ENCODE data around the gene TANGO2.
A peak's percentile ranks its signal among the peaks of the same experiment; 100 is the strongest.

TANGO2 gene

GRCh38 chr22:20060700-20061480 is 40.0 kb downstream of the TANGO2 start:
- DNase-seq, result no peak
- no peaks in the 10 kb centered on the region for H3K27me3 Mint-ChIP-seq (ENCODE audit: low read depth, poor library complexity)
- no peak overlapping the region for H3K27ac Mint-ChIP-seq
- TF ChIP-seq, protein P1, sequence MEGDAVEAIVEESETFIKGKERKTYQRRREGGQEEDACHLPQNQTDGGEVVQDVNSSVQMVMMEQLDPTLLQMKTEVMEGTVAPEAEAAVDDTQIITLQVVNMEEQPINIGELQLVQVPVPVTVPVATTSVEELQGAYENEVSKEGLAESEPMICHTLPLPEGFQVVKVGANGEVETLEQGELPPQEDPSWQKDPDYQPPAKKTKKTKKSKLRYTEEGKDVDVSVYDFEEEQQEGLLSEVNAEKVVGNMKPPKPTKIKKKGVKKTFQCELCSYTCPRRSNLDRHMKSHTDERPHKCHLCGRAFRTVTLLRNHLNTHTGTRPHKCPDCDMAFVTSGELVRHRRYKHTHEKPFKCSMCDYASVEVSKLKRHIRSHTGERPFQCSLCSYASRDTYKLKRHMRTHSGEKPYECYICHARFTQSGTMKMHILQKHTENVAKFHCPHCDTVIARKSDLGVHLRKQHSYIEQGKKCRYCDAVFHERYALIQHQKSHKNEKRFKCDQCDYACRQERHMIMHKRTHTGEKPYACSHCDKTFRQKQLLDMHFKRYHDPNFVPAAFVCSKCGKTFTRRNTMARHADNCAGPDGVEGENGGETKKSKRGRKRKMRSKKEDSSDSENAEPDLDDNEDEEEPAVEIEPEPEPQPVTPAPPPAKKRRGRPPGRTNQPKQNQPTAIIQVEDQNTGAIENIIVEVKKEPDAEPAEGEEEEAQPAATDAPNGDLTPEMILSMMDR (IDR thresholded peaks at IDR 0.05), result no peak
- H3K4me3 Mint-ChIP-seq, result no peak overlapping the region
- no peaks in the 10 kb centered on the region for H3K36me3 Mint-ChIP-seq (ENCODE audit: low read depth)
- H3K9me3 Mint-ChIP-seq, result no peaks in the 10 kb centered on the region
- peaks cover 19% of the 10 kb centered on the region for H3K4me1 Mint-ChIP-seq

DNA sequence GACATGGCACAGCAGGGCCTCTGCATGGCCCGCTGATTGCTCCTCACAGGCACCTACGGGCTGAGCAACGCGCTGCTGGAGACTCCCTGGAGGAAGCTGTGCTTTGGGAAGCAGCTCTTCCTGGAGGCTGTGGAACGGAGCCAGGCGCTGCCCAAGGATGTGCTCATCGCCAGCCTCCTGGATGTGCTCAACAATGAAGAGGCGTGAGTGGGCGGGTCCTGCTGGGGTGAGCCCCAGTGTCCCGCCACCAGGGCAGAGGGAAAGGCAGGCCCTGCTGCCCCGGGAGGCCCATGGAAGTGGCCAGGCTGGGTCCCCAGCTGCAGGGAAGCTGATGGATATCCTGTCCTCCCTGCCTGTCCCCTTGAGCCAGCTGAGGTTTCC is 40.6 kb downstream of the TANGO2 start:
- Mint-ChIP-seq H3K36me3 (ENCODE audit: low read depth) (no peaks in the 10 kb centered on the region), H3K27ac (no peak overlapping the region), H3K4me1 (peaks cover 19% of the 10 kb centered on the region), H3K27me3 (ENCODE audit: low read depth, poor library complexity) (no peaks in the 10 kb centered on the region), H3K9me3 (no peaks in the 10 kb centered on the region), H3K4me3 (no peak overlapping the region)
- TF ChIP-seq, protein P1 (IDR thresholded peaks at IDR 0.05), result no peak
- DNase-seq, result no peak

DNA sequence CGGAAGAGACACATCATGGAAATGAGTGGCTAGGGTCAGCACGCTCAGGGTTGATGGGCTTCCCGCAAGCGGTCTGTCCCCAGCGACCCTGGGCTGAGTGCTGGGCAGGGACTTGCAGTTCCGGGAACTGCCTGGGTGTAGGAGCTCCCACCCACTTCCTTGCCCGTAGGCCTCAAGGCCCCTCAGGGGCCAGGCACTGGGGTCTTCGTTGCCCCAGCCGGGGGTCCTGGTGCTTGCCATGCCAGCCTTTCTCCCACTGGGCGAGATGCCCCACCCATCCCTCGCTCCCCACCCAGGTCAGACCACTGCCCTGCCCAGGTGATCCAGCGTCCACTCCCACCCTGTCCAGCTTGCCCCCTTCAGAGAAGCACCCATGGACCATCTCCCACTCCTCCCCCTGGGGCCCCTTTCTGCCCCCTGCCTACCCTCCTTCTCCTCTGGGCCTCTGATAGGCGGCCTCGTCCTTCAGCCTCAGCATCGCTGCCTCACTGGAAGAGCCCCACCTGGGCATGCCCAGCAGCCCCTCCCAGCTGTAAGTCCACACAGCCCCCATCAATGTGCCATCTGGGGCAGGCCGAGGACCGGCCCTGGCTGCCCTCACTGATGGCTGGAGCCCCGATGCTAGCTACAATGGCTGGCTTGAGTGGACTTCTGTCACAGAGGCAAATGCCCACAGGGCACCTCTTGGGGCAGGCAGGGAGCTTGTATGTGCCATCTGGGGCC is 41.3 kb downstream of the TANGO2 start:
- no peak overlapping the region for H3K4me3 Mint-ChIP-seq
- peak overlapping the region; percentile 78 for H3K27ac Mint-ChIP-seq
- DNase-seq, result no peak
- TF ChIP-seq, protein P1 (IDR thresholded peaks at IDR 0.05), result no peak
- no peaks in the 10 kb centered on the region for H3K27me3 Mint-ChIP-seq (ENCODE audit: low read depth, poor library complexity)
- H3K36me3 Mint-ChIP-seq (ENCODE audit: low read depth), result no peaks in the 10 kb centered on the region
- no peaks in the 10 kb centered on the region for H3K9me3 Mint-ChIP-seq
- peaks cover 19% of the 10 kb centered on the region for H3K4me1 Mint-ChIP-seq

- Mint-ChIP-seq H3K36me3 (ENCODE audit: low read depth) (no peaks in the 10 kb centered on the region), H3K9me3 (no peaks in the 10 kb centered on the region), H3K27ac (peak overlapping the region; percentile 78), H3K4me1 (peaks cover 19% of the 10 kb centered on the region), H3K27me3 (ENCODE audit: low read depth, poor library complexity) (no peaks in the 10 kb centered on the region), H3K4me3 (no peak overlapping the region)
- TF ChIP-seq, protein P1 (IDR thresholded peaks at IDR 0.05), result no peak
- no peak for DNase-seq
Measured at GRCh38 chr22:20062766-20063083, 41.8 kb downstream of the TANGO2 start.

DNA sequence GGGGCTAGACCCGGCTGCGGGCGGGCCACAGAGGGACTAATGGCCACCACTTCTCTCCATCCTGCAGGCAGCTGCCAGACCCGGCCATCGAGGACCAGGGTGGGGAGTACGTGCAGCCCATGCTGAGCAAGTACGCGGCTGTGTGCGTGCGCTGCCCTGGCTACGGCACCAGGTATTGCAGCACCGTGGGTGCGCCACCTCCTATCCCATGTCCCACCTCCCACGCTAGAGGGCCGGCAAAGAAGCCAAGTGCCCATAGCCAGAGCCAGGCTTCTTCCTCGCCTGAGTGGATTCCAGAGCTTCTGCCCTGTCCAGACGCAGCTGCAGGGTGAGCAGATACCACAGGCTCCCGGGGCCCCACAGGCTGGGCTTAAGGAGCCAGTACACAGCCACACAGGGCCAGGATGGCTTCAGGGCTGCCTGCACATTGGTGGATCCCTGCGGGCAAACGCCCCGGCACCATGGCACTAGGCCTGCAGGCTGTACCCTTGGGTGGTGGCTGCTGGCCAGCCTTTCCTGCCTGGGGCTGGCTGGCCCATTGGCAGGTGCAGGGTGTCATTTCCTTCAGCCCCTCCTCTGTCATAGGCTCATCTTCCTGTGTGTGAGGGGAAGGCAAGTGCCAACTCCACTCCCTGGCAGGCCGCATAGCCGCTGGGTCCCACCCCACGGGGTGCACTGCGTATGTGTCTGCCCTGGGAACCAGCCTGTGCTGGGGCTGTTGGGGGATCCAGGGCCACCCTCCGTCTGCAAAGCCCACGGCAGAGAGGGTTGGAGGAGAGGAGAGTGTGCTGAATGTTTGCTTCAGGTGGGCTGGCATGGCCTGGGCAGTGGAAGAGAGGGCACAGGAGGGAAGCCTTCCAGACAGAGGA is 42.6 kb downstream of the TANGO2 start:
- DNase-seq, result no peak
- H3K4me1 Mint-ChIP-seq, result peaks cover 19% of the 10 kb centered on the region
- no peak overlapping the region for H3K27ac Mint-ChIP-seq
- no peaks in the 10 kb centered on the region for H3K9me3 Mint-ChIP-seq
- TF ChIP-seq, protein P1 (IDR thresholded peaks at IDR 0.05), result no peak
- no peaks in the 10 kb centered on the region for H3K27me3 Mint-ChIP-seq (ENCODE audit: low read depth, poor library complexity)
- H3K36me3 Mint-ChIP-seq (ENCODE audit: low read depth), result no peaks in the 10 kb centered on the region
- H3K4me3 Mint-ChIP-seq, result no peak overlapping the region
